HG03045 (cell line): ENCODE results near the gene SLC17A5.
"Not testable (repeated sequence)": the region's sequence is repeated elsewhere in the genome, so short reads cannot be mapped to it uniquely, and the experiment has no call there.

Experiments used
- ATAC-seq: cut with Tn5 transposase; IDR thresholded peaks from one replicate; pipeline ENCODE4 v1.9.1; 2021; ENCODE audit warnings: mild to moderate bottlenecking, moderate library complexity; ENCODE audit not compliant: unreplicated experiment

The SLC17A5 gene

GRCh38 chr6:73623480-73623879, 30.3 kb downstream of the SLC17A5 start:
- not testable (repeated sequence) for ATAC-seq

GRCh38 chr6:73618082-73618481, 35.7 kb downstream of the SLC17A5 start:
- ATAC-seq = not testable (repeated sequence)

GRCh38 chr6:73614802-73615201, 39.0 kb downstream of the SLC17A5 start:
- no peak for ATAC-seq

GRCh38 chr6:73613806-73614536, 39.8 kb downstream of the SLC17A5 start:
- no peak for ATAC-seq

GRCh38 chr6:73612611-73613010, 41.2 kb downstream of the SLC17A5 start:
- ATAC-seq = no peak

- ATAC-seq = no peak
Observed at GRCh38 chr6:73610444-73611275, 43.1 kb downstream of the SLC17A5 start.

- ATAC-seq = no peak
Observed at GRCh38 chr6:73608761-73609160, 45.0 kb downstream of the SLC17A5 start.

GRCh38 chr6:73606428-73606827, 47.4 kb downstream of the SLC17A5 start:
- ATAC-seq = no peak

GRCh38 chr6:73604461-73604860, 49.3 kb downstream of the SLC17A5 start:
- no peak for ATAC-seq

- no peak for ATAC-seq
Observed at GRCh38 chr6:73604020-73604419, 49.8 kb downstream of the SLC17A5 start.

- peak; percentile 8 for ATAC-seq
Observed at GRCh38 chr6:73586416-73586974, 67.3 kb downstream of the SLC17A5 start.

- peak; percentile 68 for ATAC-seq
Observed at GRCh38 chr6:73585566-73586415, 68.0 kb downstream of the SLC17A5 start.

- no peak for ATAC-seq
Observed at GRCh38 chr6:73581293-73581692, 72.5 kb downstream of the SLC17A5 start.

- peak; percentile 84 for ATAC-seq
Observed at GRCh38 chr6:73580247-73581149, 73.3 kb downstream of the SLC17A5 start.

- peak; percentile 17 for ATAC-seq
Observed at GRCh38 chr6:73579851-73580246, 73.9 kb downstream of the SLC17A5 start.

GRCh38 chr6:73579389-73579788, 74.4 kb downstream of the SLC17A5 start:
- ATAC-seq = peak; percentile 19

GRCh38 chr6:73577676-73578075, 76.1 kb downstream of the SLC17A5 start:
- no peak for ATAC-seq

GRCh38 chr6:73572531-73572930, 81.3 kb downstream of the SLC17A5 start:
- ATAC-seq = not testable (repeated sequence)

- ATAC-seq = not testable (repeated sequence)
Observed at GRCh38 chr6:73571218-73572181, 82.3 kb downstream of the SLC17A5 start.
